GM12878 (cell line): Measurements from ENCODE around the gene NELL1. TPM values are rescaled to one million over a fixed set of nuclear protein-coding genes. Genes with fewer than 3 reads are reported as not detected.

Experiments used
- ATAC-seq: fragments of 200-7000 bp; cut with Tn5 transposase; 3 replicates; pipeline ENCODE4 v1.9.1; 2020; ENCODE audit warnings: mild to moderate bottlenecking, moderate library complexity
- BruUV-seq: library from RNA; stranded (reverse); fragments of 400-500 nt; replicated peaks from 2 replicates; lab custom pipeline; 2021; lab: Mats Ljungman, UMichigan
- CTCF ChIA-PET: fragments of 300-600 bp; sonication (Branson Sonifier 250); formaldehyde crosslinking; extraction: SDS; loops from one replicate; lab custom pipeline; 2021; ENCODE audit warnings: inconsistent platforms; lab: Yijun Ruan, JAX
- POLR2A ChIA-PET: fragments of 350-600 bp; formaldehyde crosslinking; extraction: SDS; loops from one replicate; lab custom pipeline; 2021; ENCODE audit warnings: inconsistent platforms; lab: Charles Lee
- RAD21 ChIA-PET: fragments of 300-600 bp; sonication (Branson Sonifier 250); formaldehyde crosslinking; loops from one replicate; lab custom pipeline; 2023; ENCODE audit warnings: antibody characterized with exemption; ENCODE audit not compliant: unreplicated experiment; lab: Charles Lee
- SMC1A ChIA-PET: fragments of 300-600 bp; sonication (Branson Sonifier 250); formaldehyde crosslinking; loops from one replicate; lab custom pipeline; 2023; ENCODE audit not compliant: unreplicated experiment, uncharacterized antibody; lab: Charles Lee
- DNase-seq: peaks from one replicate; pipeline ENCODE4 v3.0.0-alpha.2; 2011; ENCODE audit warnings: low read depth, low spot score
- FAIRE-seq: peaks from 3 replicates; lab custom pipeline; 2011; peaks lifted over from hg19 to GRCh38; lab: Jason Lieb, UNC
- H2AFZ ChIP-seq: 2 replicates; pipeline ENCODE4 v1.6.0; 2011; ENCODE audit warnings: low read depth, low read length, control low read depth; ENCODE audit not compliant: control insufficient read depth
- H3K27ac ChIP-seq: 2 replicates; pipeline ENCODE4 v1.5.1; 2011; ENCODE audit warnings: control low read depth; ENCODE audit not compliant: control insufficient read depth, insufficient read depth
- H3K27me3 ChIP-seq, 2 experiments: replicated peaks in 1 of 2; 2 replicates each; pipeline versions ENCODE4 v1.6.0 to v1.6.1; 2011; ENCODE audit warnings: low read length in 1 of 2; ENCODE audit not compliant: control insufficient read depth in 2 of 2, insufficient read depth in 2 of 2
- H3K36me3 ChIP-seq, 2 experiments: 2 replicates each; pipeline ENCODE4 v1.5.1; 2011; ENCODE audit warnings: low read length in 1 of 2; ENCODE audit not compliant: control insufficient read depth in 2 of 2, insufficient read depth in 2 of 2
- H3K4me1 ChIP-seq: 2 replicates; pipeline ENCODE4 v1.6.1; 2011; ENCODE audit warnings: mild to moderate bottlenecking, low read length, moderate library complexity, mixed read lengths; ENCODE audit not compliant: control insufficient read depth, insufficient read depth
- H3K4me2 ChIP-seq: 2 replicates; pipeline ENCODE4 v1.6.0; 2011; ENCODE audit warnings: control low read depth; ENCODE audit not compliant: control insufficient read depth, insufficient read depth
- H3K4me3 ChIP-seq: fragments of 200-600 bp; sonication (generic); 2 replicates; pipeline ENCODE4 v1.5.1; 2016
- H3K79me2 ChIP-seq: 2 replicates; pipeline ENCODE4 v1.6.0; 2011; ENCODE audit warnings: low read length; ENCODE audit not compliant: control insufficient read depth, insufficient read depth
- H3K9ac ChIP-seq: 2 replicates; pipeline ENCODE4 v1.8.0; 2011; ENCODE audit warnings: low read length, control low read depth, mixed read lengths; ENCODE audit not compliant: control insufficient read depth, insufficient read depth
- H3K9me3 ChIP-seq: replicated peaks from 3 replicates; pipeline ENCODE4 v1.5.1; 2011; ENCODE audit warnings: mild to moderate bottlenecking, low read length; ENCODE audit not compliant: control insufficient read depth, insufficient read depth
- H4K20me1 ChIP-seq: 2 replicates; pipeline ENCODE4 v1.6.0; 2011; ENCODE audit not compliant: control insufficient read depth, insufficient read depth
- CEBPB ChIP-seq, 2 experiments: fragments of 150-350 bp in 1 of 2; IDR thresholded peaks; 2 replicates each; pipeline ENCODE4 v1.6.1; 2012 to 2014; ENCODE audit warnings: low read depth in 2 of 2, low read length in 2 of 2, borderline replicate concordance in 1 of 2, inconsistent platforms in 1 of 2
- CHD4 ChIP-seq: fragments of 200-600 bp; sonication (generic); IDR thresholded peaks from 2 replicates; pipeline ENCODE4 v1.6.1; 2016; ENCODE audit warnings: mild to moderate bottlenecking
- GABPA ChIP-seq: IDR thresholded peaks from 2 replicates; pipeline ENCODE4 v1.6.1; 2014; ENCODE audit warnings: antibody characterized with exemption, low read depth, mild to moderate bottlenecking, inconsistent platforms
- GATAD2B ChIP-seq: fragments of 450-650 bp; conservative IDR thresholded peaks from 2 replicates; pipeline ENCODE4 v1.6.1; 2017; ENCODE audit warnings: low read depth, mild to moderate bottlenecking, moderate library complexity
- KAT2A ChIP-seq: conservative IDR thresholded peaks from 2 replicates; pipeline ENCODE4 v1.6.1; 2011; ENCODE audit warnings: low read depth, low read length; ENCODE audit not compliant: control insufficient read depth
- MEF2A ChIP-seq: IDR thresholded peaks from 2 replicates; pipeline ENCODE4 v1.6.1; 2011; ENCODE audit warnings: low read depth, mild to moderate bottlenecking, low read length, moderate library complexity; ENCODE audit not compliant: insufficient read depth
- MEF2B ChIP-seq: fragments of 450-650 bp; IDR thresholded peaks from 2 replicates; pipeline ENCODE4 v1.6.1; 2018; ENCODE audit warnings: mild to moderate bottlenecking, moderate library complexity; ENCODE audit not compliant: partially characterized antibody, poor library complexity, severe bottlenecking
- MXI1 ChIP-seq: fragments of 150-350 bp; IDR thresholded peaks from 2 replicates; pipeline ENCODE4 v1.6.1; 2011; ENCODE audit warnings: low read depth, mild to moderate bottlenecking, inconsistent platforms, low read length, improper control_type of control experiment
- NFXL1 ChIP-seq: fragments of 450-650 bp; IDR thresholded peaks from 2 replicates; pipeline ENCODE4 v1.6.1; 2017; ENCODE audit warnings: antibody characterized with exemption, mild to moderate bottlenecking, borderline replicate concordance
- NFYB ChIP-seq: IDR thresholded peaks from 2 replicates; pipeline ENCODE4 v1.6.1; 2011; ENCODE audit warnings: low read depth, mild to moderate bottlenecking, low read length, improper control_type of control experiment, moderate library complexity; ENCODE audit not compliant: insufficient read depth
- RB1 ChIP-seq: fragments of 450-650 bp; formaldehyde crosslinking; IDR thresholded peaks from 2 replicates; pipeline ENCODE4 v1.6.1; 2017; ENCODE audit warnings: mild to moderate bottlenecking, borderline replicate concordance
- SMARCA5 ChIP-seq: fragments of 450-650 bp; IDR thresholded peaks from 2 replicates; pipeline ENCODE4 v1.6.1; 2017; ENCODE audit warnings: mild to moderate bottlenecking
- SREBF2 ChIP-seq: IDR thresholded peaks from 2 replicates; pipeline ENCODE4 v1.6.1; 2012; ENCODE audit warnings: mild to moderate bottlenecking, low read length
- YBX1 ChIP-seq: fragments of 450-650 bp; IDR thresholded peaks from 2 replicates; pipeline ENCODE4 v1.6.1; 2016; ENCODE audit warnings: antibody characterized with exemption
- ZNF24 ChIP-seq: fragments of 450-650 bp; IDR thresholded peaks from 2 replicates; pipeline ENCODE4 v1.6.1; 2017; ENCODE audit warnings: antibody characterized with exemption, mild to moderate bottlenecking
- ZNF274 ChIP-seq: IDR thresholded peaks from one replicate; pipeline ENCODE4 v1.8.0; 2011; ENCODE audit not compliant: insufficient read length, insufficient read depth
- WGBS: methylation state at CpG from one replicate; pipeline ENCODE4 v1.1.6; 2016; ENCODE audit warnings: low lambda C conversion rate; ENCODE audit not compliant: insufficient replicate concordance, insufficient coverage; ENCODE audit errors: missing lambda C conversion rate; 5-methylcytosine and 5-hydroxymethylcytosine counted together
- in situ Hi-C: fragments of 300-500 bp; cut with MboI; formaldehyde crosslinking; loops from 9 replicates; pipeline ENCODE4 v1.14.3; 2018; ENCODE audit warnings: mixed read lengths
- intact Hi-C: fragments of 100-400 bp; cut with micrococcal nuclease; formaldehyde crosslinking; loops from one replicate; pipeline ENCODE4 v1.14.2; 2022; ENCODE audit not compliant: unreplicated experiment
- polyA plus RNA-seq, 11 experiments: library from polyadenylated mRNA; depleted of rRNA in 4 of 11; unstranded in 6 of 11; stranded (reverse) in 5 of 11; fragments of >200 nt; fragmentation: Nextera tagmentation in 4 of 11; fragmentation: Illumina TruSeq in 1 of 11; extraction: Ambion mirVana in 4 of 11; extraction: Trizol in 1 of 11; gene quantifications; 1 replicate in 1 of 11; 2 replicates in 10 of 11; pipeline versions ENCODE4 v1.2.1 to v1.2.3, GENCODE V29; 2011 to 2016; ENCODE audit warnings: inconsistent platforms in 2 of 11, missing spikeins in 2 of 11, low read depth in 1 of 11
- total RNA-seq, 4 experiments: library from RNA; depleted of rRNA in 3 of 4; stranded (reverse); fragments of >200 nt in 3 of 4; fragmentation: Illumina TruSeq in 1 of 4; extraction: Trizol in 1 of 4; gene quantifications; 2 replicates each; pipeline versions ENCODE4 v1.2.1 to v1.2.3, GENCODE V29; 2013 to 2021
- TF ChIP-seq, protein P1 (sequence below): fragments of 450-650 bp; IDR thresholded peaks from 2 replicates; pipeline ENCODE4 v1.6.1; 2016; ENCODE audit warnings: mild to moderate bottlenecking, moderate library complexity, borderline replicate concordance
- TF ChIP-seq, protein P2 (sequence below): fragments of 450-650 bp; IDR thresholded peaks from 2 replicates; pipeline ENCODE4 v1.6.1; 2017; ENCODE audit warnings: mild to moderate bottlenecking, moderate library complexity

Gene NELL1
- total and polyA plus RNA-seq, 10 of the 15 experiments (the other 5 are each of a cell fraction or from before 2014, with no cell fraction given), result 0.02 to 0.12 TPM; not detected in 8

DNA sequence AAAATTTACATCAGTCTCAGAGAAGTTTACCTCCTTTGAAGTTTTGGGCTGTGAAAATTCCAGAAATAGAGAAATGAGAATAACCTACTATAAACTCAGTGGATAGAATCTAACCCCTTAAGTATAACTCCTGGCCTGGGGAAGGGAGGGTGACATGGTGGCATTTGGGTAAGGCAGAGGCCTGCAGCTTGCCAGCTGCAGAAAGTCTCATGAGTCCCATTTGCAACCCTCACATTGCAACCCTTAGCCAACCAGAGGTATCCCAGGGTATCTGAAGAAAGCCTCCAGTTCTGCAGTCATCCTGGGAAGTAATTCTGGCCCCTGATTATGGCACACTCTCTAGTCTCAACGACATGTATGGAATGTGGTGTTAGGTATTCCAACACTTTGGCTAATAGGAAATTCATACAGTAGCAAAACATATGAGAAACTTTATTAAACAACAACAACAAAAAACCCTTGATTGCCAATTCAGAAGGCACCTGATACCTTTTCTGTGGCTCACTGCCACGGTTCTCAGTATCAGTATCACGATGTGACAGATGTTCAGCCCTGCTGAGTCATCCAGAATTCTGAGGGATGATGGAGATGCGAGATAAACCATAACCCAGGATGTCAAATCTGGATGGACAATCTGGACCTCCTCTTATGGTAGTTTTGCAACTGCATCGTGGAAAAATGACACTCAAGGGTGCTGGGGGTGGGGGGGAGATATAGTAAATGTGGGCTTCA lies 743.4 kb downstream of the NELL1 start:
- Histone ChIP-seq H3K27me3 (no peaks in the 10 kb centered on the region), H3K9ac (no peak overlapping the region), H3K27ac (no peak overlapping the region), H3K4me2 (no peak overlapping the region), H3K4me3 (no peak overlapping the region), H3K4me1 (no peaks in the 10 kb centered on the region), H3K79me2 (no peaks in the 10 kb centered on the region), H4K20me1 (no peaks in the 10 kb centered on the region), H3K36me3 (no peaks in the 10 kb centered on the region), H3K9me3 (no peaks in the 10 kb centered on the region), H2AFZ (no peak overlapping the region)
- ChIA-PET CTCF (no interaction called here), POLR2A (no interaction called here), RAD21 (no interaction called here), SMC1A (no interaction called here)
- 0% methylated on average over 5 of the region's 5 CpGs for WGBS
- no TSS peak for BruUV-seq
- FAIRE-seq, result no peak
- intact Hi-C loops (no loop called here), in situ Hi-C loops (no loop called here)
- peak; percentile 49 for ATAC-seq
- DNase-seq, result no peak
- TF ChIP-seq, protein P1, sequence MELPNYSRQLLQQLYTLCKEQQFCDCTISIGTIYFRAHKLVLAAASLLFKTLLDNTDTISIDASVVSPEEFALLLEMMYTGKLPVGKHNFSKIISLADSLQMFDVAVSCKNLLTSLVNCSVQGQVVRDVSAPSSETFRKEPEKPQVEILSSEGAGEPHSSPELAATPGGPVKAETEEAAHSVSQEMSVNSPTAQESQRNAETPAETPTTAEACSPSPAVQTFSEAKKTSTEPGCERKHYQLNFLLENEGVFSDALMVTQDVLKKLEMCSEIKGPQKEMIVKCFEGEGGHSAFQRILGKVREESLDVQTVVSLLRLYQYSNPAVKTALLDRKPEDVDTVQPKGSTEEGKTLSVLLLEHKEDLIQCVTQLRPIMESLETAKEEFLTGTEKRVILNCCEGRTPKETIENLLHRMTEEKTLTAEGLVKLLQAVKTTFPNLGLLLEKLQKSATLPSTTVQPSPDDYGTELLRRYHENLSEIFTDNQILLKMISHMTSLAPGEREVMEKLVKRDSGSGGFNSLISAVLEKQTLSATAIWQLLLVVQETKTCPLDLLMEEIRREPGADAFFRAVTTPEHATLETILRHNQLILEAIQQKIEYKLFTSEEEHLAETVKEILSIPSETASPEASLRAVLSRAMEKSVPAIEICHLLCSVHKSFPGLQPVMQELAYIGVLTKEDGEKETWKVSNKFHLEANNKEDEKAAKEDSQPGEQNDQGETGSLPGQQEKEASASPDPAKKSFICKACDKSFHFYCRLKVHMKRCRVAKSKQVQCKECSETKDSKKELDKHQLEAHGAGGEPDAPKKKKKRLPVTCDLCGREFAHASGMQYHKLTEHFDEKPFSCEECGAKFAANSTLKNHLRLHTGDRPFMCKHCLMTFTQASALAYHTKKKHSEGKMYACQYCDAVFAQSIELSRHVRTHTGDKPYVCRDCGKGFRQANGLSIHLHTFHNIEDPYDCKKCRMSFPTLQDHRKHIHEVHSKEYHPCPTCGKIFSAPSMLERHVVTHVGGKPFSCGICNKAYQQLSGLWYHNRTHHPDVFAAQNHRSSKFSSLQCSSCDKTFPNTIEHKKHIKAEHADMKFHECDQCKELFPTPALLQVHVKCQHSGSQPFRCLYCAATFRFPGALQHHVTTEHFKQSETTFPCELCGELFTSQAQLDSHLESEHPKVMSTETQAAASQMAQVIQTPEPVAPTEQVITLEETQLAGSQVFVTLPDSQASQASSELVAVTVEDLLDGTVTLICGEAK, result no peak
- TF ChIP-seq CHD4 (no peak), NFXL1 (no peak), GABPA (no peak), YBX1 (no peak), SMARCA5 (no peak), MEF2A (no peak), KAT2A (no peak), CEBPB (IDR thresholded peaks at IDR 0.05; ENCODE audit: borderline replicate concordance in 1 of 2, low read depth in 2 of 2, low read length in 2 of 2) (no peak), ZNF24 (no peak), ZNF274 (no peak), GATAD2B (no peak), RB1 (no peak), MEF2B (no peak), SREBF2 (no peak), NFYB (no peak), MXI1 (no peak)
- TF ChIP-seq, protein P2, sequence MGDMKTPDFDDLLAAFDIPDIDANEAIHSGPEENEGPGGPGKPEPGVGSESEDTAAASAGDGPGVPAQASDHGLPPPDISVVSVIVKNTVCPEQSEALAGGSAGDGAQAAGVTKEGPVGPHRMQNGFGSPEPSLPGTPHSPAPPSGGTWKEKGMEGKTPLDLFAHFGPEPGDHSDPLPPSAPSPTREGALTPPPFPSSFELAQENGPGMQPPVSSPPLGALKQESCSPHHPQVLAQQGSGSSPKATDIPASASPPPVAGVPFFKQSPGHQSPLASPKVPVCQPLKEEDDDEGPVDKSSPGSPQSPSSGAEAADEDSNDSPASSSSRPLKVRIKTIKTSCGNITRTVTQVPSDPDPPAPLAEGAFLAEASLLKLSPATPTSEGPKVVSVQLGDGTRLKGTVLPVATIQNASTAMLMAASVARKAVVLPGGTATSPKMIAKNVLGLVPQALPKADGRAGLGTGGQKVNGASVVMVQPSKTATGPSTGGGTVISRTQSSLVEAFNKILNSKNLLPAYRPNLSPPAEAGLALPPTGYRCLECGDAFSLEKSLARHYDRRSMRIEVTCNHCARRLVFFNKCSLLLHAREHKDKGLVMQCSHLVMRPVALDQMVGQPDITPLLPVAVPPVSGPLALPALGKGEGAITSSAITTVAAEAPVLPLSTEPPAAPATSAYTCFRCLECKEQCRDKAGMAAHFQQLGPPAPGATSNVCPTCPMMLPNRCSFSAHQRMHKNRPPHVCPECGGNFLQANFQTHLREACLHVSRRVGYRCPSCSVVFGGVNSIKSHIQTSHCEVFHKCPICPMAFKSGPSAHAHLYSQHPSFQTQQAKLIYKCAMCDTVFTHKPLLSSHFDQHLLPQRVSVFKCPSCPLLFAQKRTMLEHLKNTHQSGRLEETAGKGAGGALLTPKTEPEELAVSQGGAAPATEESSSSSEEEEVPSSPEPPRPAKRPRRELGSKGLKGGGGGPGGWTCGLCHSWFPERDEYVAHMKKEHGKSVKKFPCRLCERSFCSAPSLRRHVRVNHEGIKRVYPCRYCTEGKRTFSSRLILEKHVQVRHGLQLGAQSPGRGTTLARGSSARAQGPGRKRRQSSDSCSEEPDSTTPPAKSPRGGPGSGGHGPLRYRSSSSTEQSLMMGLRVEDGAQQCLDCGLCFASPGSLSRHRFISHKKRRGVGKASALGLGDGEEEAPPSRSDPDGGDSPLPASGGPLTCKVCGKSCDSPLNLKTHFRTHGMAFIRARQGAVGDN, result no peak
